H1 (cell line): ENCODE measurements around the gene ASIP. TPM values are rescaled to one million over a fixed set of nuclear protein-coding genes. Genes with fewer than 3 reads are reported as not detected.

Source experiments
- CTCF ChIA-PET: fragments of 300-600 bp; sonication (Branson Sonifier 250); formaldehyde crosslinking; loops from one replicate; lab custom pipeline; 2021; ENCODE audit not compliant: partially characterized antibody; lab: Charles Lee
- POLR2A ChIA-PET: fragments of 300-600 bp; sonication (Branson Sonifier 250); formaldehyde crosslinking; loops from one replicate; lab custom pipeline; 2021; ENCODE audit warnings: inconsistent platforms; ENCODE audit not compliant: partially characterized antibody; lab: Charles Lee
- DNase-seq, 2 experiments: peaks; one replicate each; pipeline versions ENCODE4 v3.0.0 to v3.0.0-alpha.2; 2010 to 2022; ENCODE audit warnings: low spot score in 2 of 2, low read depth in 1 of 2, mixed read lengths in 1 of 2
- FAIRE-seq: peaks from 2 replicates; lab custom pipeline; 2011; peaks lifted over from hg19 to GRCh38; lab: Jason Lieb, UNC
- H2AFZ ChIP-seq: 2 replicates; pipeline ENCODE4 v1.8.1; 2012; ENCODE audit warnings: low read length, inconsistent platforms
- H2AK5ac ChIP-seq: 2 replicates; pipeline ENCODE4 v1.6.1; 2013; ENCODE audit warnings: low read depth, low read length
- H2BK120ac ChIP-seq: replicated peaks from 2 replicates; pipeline ENCODE3; 2013; ENCODE audit warnings: low read depth, low read length, inconsistent platforms
- H2BK12ac ChIP-seq: 2 replicates; pipeline ENCODE4 v1.6.1; 2013; ENCODE audit warnings: low read depth, low read length
- H2BK15ac ChIP-seq: 2 replicates; pipeline ENCODE4 v1.6.1; 2013; ENCODE audit warnings: low read length
- H2BK20ac ChIP-seq: 2 replicates; pipeline ENCODE4 v1.6.1; 2013; ENCODE audit warnings: low read length
- H2BK5ac ChIP-seq: 2 replicates; pipeline ENCODE4 v1.6.1; 2013; ENCODE audit warnings: low read depth, low read length
- H3K14ac ChIP-seq: 2 replicates; pipeline ENCODE4 v1.6.1; 2013; ENCODE audit warnings: inconsistent platforms; ENCODE audit not compliant: insufficient read length
- H3K18ac ChIP-seq: 2 replicates; pipeline ENCODE4 v1.6.1; 2013; ENCODE audit warnings: low read length; ENCODE audit errors: extremely low read depth
- H3K23ac ChIP-seq: 2 replicates; pipeline ENCODE4 v1.6.1; 2013; ENCODE audit warnings: inconsistent platforms; ENCODE audit not compliant: insufficient read length
- H3K23me2 ChIP-seq: 2 replicates; pipeline ENCODE4 v1.6.1; 2013; ENCODE audit warnings: low read depth, low read length
- H3K27ac ChIP-seq: 2 replicates; pipeline ENCODE4 v1.6.1; 2011; ENCODE audit warnings: low read depth, low read length, inconsistent platforms
- H3K27me3 ChIP-seq, 4 experiments: replicated peaks in 1 of 4; 1 replicate in 1 of 4; 2 replicates in 3 of 4; pipeline versions ENCODE4 v1.6.1 to v1.8.1; 2011 to 2013; ENCODE audit warnings: low read length in 3 of 4, mild to moderate bottlenecking in 3 of 4, inconsistent platforms in 2 of 4, mixed read lengths in 2 of 4, moderate library complexity in 1 of 4; ENCODE audit not compliant: control insufficient read depth in 3 of 4, insufficient read depth in 3 of 4; ENCODE audit errors: extremely low read depth in 1 of 4
- H3K36me3 ChIP-seq, 4 experiments: 2 replicates each; pipeline versions ENCODE4 v1.6.1 to v1.8.1; 2011 to 2013; ENCODE audit warnings: mild to moderate bottlenecking in 4 of 4, low read length in 3 of 4, moderate library complexity in 2 of 4, control low read depth in 1 of 4, inconsistent platforms in 1 of 4; ENCODE audit not compliant: insufficient read depth in 4 of 4, control insufficient read depth in 2 of 4
- H3K4ac ChIP-seq: replicated peaks from 2 replicates; pipeline ENCODE3; 2013; ENCODE audit warnings: low read length, low read depth, mixed read lengths, inconsistent platforms; ENCODE audit not compliant: insufficient read length
- H3K4me1 ChIP-seq, 4 experiments: replicated peaks in 1 of 4; 1 replicate in 1 of 4; 2 replicates in 3 of 4; pipeline versions ENCODE4 v1.6.1 to v1.8.1; 2011 to 2013; ENCODE audit warnings: low read length in 3 of 4, inconsistent platforms in 2 of 4, mixed read lengths in 1 of 4; ENCODE audit not compliant: insufficient read depth in 4 of 4, control insufficient read depth in 3 of 4
- H3K4me2 ChIP-seq, 2 experiments: 2 replicates each; pipeline versions ENCODE4 v1.6.1 to v1.8.1; 2011 to 2013; ENCODE audit warnings: low read depth in 2 of 2, low read length in 2 of 2, control low read depth in 1 of 2, inconsistent platforms in 1 of 2, mild to moderate bottlenecking in 1 of 2; ENCODE audit not compliant: insufficient read depth in 1 of 2
- H3K4me3 ChIP-seq, 4 experiments: fragments of 200-600, 300-600 bp in 1 of 4; sonication (generic), shearing (Covaris generic), sonication (Bioruptor Twin) in 1 of 4; 2 replicates each; pipeline versions ENCODE4 v1.5.1 to v1.8.1; 2011 to 2016; ENCODE audit warnings: low read length in 4 of 4, low read depth in 3 of 4, control low read depth in 2 of 4, inconsistent platforms in 2 of 4, mild to moderate bottlenecking in 2 of 4, mixed read lengths in 1 of 4, moderate library complexity in 1 of 4; ENCODE audit not compliant: insufficient read depth in 2 of 4; ENCODE audit errors: extremely low read depth in 1 of 4
- H3K56ac ChIP-seq: replicated peaks from 2 replicates; pipeline ENCODE3; 2013; ENCODE audit warnings: low read depth, mild to moderate bottlenecking, mixed read lengths, low read length, inconsistent platforms; ENCODE audit not compliant: insufficient read length
- H3K79me1 ChIP-seq: 2 replicates; pipeline ENCODE4 v1.6.1; 2013; ENCODE audit warnings: low read depth, low read length, control low read depth
- H3K79me2 ChIP-seq, 2 experiments: 2 replicates each; pipeline versions ENCODE4 v1.6.1 to v1.8.1; 2012 to 2013; ENCODE audit warnings: low read length in 2 of 2, mild to moderate bottlenecking in 2 of 2, inconsistent platforms in 1 of 2; ENCODE audit not compliant: insufficient read depth in 2 of 2, control insufficient read depth in 1 of 2
- H3K9ac ChIP-seq, 4 experiments: replicated peaks in 1 of 4; 1 replicate in 1 of 4; 2 replicates in 3 of 4; pipeline versions ENCODE4 v1.6.1 to v1.8.1; 2011 to 2013; ENCODE audit warnings: low read depth in 3 of 4, low read length in 3 of 4, control low read depth in 2 of 4, mild to moderate bottlenecking in 2 of 4, moderate library complexity in 2 of 4, inconsistent platforms in 1 of 4; ENCODE audit errors: extremely low read depth in 1 of 4
- H3K9me3 ChIP-seq, 2 experiments: 2 replicates each; pipeline versions ENCODE4 v1.6.1 to v1.8.1; 2012 to 2013; ENCODE audit warnings: mild to moderate bottlenecking in 2 of 2, moderate library complexity in 2 of 2, control low read depth in 1 of 2, inconsistent platforms in 1 of 2, low read depth in 1 of 2, low read length in 1 of 2, mixed read lengths in 1 of 2; ENCODE audit not compliant: insufficient read depth in 2 of 2
- H4K20me1 ChIP-seq, 2 experiments: replicated peaks in 1 of 2; 2 replicates each; pipeline versions ENCODE3 to v1.8.1; 2011 to 2013; ENCODE audit warnings: inconsistent platforms in 2 of 2, low read length in 2 of 2, mild to moderate bottlenecking in 1 of 2; ENCODE audit not compliant: insufficient read depth in 2 of 2, control insufficient read depth in 1 of 2
- H4K5ac ChIP-seq: 2 replicates; pipeline ENCODE4 v1.6.1; 2013; ENCODE audit warnings: low read length, low read depth, mixed read lengths, inconsistent platforms; ENCODE audit not compliant: insufficient read length
- H4K8ac ChIP-seq: 2 replicates; pipeline ENCODE4 v1.8.0; 2013; ENCODE audit warnings: mild to moderate bottlenecking, moderate library complexity, low read length, inconsistent platforms; ENCODE audit not compliant: insufficient read depth; ENCODE audit errors: extremely low read depth
- H4K91ac ChIP-seq: replicated peaks from 2 replicates; pipeline ENCODE3; 2013; ENCODE audit warnings: low read length, mixed read lengths, inconsistent platforms; ENCODE audit not compliant: insufficient read length
- CEBPB ChIP-seq: IDR thresholded peaks from 2 replicates; pipeline ENCODE4 v1.6.1; 2012; ENCODE audit warnings: low read depth, low read length
- CREB1 ChIP-seq: IDR thresholded peaks from 2 replicates; pipeline ENCODE4 v1.6.1; 2012; ENCODE audit warnings: inconsistent platforms
- KDM1A ChIP-seq: fragments of 200-600, 300-600 bp; sonication (generic); IDR thresholded peaks from 2 replicates; pipeline ENCODE4 v1.7.1; 2016; ENCODE audit warnings: mild to moderate bottlenecking, low read length, borderline replicate concordance
- KDM5A ChIP-seq: fragments of 200-600 bp; IDR thresholded peaks from 2 replicates; pipeline ENCODE4 v1.7.1; 2012; ENCODE audit warnings: mild to moderate bottlenecking, low read length, inconsistent platforms, mixed read lengths
- SUZ12 ChIP-seq: fragments of 200-600 bp; sonication (generic); IDR thresholded peaks from 2 replicates; pipeline ENCODE4 v1.6.1; 2012; ENCODE audit warnings: mild to moderate bottlenecking, inconsistent platforms, low read length, moderate library complexity, mixed read lengths
- WGBS, 2 experiments: shearing (Covaris generic) in 1 of 2; methylation state at CpG; one replicate each; pipeline versions ENCODE4 v1.1.6 to v1.1.7; 2013 to 2015; ENCODE audit warnings: low lambda C conversion rate in 2 of 2, mixed read lengths in 2 of 2, inconsistent platforms in 1 of 2, low coverage in 1 of 2, missing lambda C conversion rate in 1 of 2; ENCODE audit not compliant: insufficient replicate concordance in 2 of 2, insufficient coverage in 1 of 2, insufficient read length in 1 of 2; ENCODE audit errors: extremely low coverage in 1 of 2, missing lambda C conversion rate in 1 of 2; 5-methylcytosine and 5-hydroxymethylcytosine counted together
- polyA plus RNA-seq, 7 experiments: library from polyadenylated mRNA; depleted of rRNA in 3 of 7; stranded (reverse) in 5 of 7; unstranded in 2 of 7; fragments of >200 nt in 5 of 7; fragments of 200-250 nt in 2 of 7; gene quantifications; 1 replicate in 5 of 7; 2 replicates in 1 of 7; 4 replicates in 1 of 7; pipeline versions ENCODE4 v1.2.1 to v1.2.3, GENCODE V29; 2011 to 2013; ENCODE audit warnings: missing spikeins in 2 of 7, mixed read lengths in 2 of 7
- total RNA-seq: library from RNA; stranded (reverse); fragmentation: NEBNext Ultra II Directional; extraction: Animal tissue kit (Norgen Biotek cat#: 25700); gene quantifications from 2 replicates; pipeline ENCODE4 v1.2.1, GENCODE V29; 2021
- TF ChIP-seq, protein P1 (sequence below), 3 experiments: IDR thresholded peaks; 1 replicate in 2 of 3; 2 replicates in 1 of 3; pipeline versions ENCODE4 v1.5.1 to v1.6.1; 2011; ENCODE audit warnings: low read length in 3 of 3, mild to moderate bottlenecking in 3 of 3, inconsistent platforms in 2 of 3, low read depth in 1 of 3, moderate library complexity in 1 of 3; ENCODE audit not compliant: insufficient read depth in 1 of 3; ENCODE audit errors: control extremely low read depth in 1 of 3

The ASIP gene
- total and polyA plus RNA-seq, 2 of the 8 experiments (the other 6 are each of a cell fraction or from before 2014, with no cell fraction given): not detected

DNA sequence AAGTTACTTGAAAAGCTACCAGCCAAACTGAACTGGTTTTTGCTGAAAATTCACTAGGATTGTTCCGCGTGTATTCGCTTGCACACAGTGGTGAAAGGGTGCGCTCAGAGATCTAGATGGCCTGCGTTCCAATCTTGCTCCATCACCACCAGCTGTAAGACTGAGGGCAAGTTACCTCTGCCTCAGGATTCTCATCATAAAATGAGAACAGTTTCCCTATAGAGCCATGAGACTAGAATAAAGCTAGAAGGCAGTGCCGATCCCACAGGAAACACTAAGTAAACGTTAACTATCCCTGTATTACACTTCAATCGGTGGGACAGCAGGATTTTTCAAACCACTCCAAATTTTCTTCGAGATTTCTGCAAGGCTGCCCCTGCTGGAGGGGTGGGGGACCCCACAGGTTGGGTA, 61.1 kb downstream of the ASIP start:
- POLR2A ChIA-PET: interaction anchor here (0.6 to 4.3 kb wide), 40 partner anchors 8 to 405 kb away, joined by 3 to 29 read pairs (median 4); partner anchors contain the start of genes DYNLRB1, ITCH and TP53INP2
- Histone ChIP-seq H3K23me2 (peaks cover 4% of the 10 kb centered on the region; the same call in 1 of the 2 replicates), H3K27me3 (no peaks in the 10 kb centered on the region), H2BK20ac (no peak overlapping the region), H2BK5ac (peak overlapping the region; percentile 68), H4K20me1 (peaks cover 15 to 23% of the 10 kb centered on the region in 2 experiments), H2BK12ac (no peak overlapping the region), H2BK120ac (peak overlapping the region; percentile 10), H4K91ac (no peak overlapping the region), H3K27ac (peak overlapping the region; percentile 92), H2BK15ac (no peak overlapping the region), H3K79me1 (peaks cover 13% of the 10 kb centered on the region), H3K79me2 (peaks cover 19 to 50% of the 10 kb centered on the region in 2 experiments), H3K4me1 (peaks cover 3 to 9% (median 7%) of the 10 kb centered on the region in 4 experiments; a peak in 6 of 7 replicates), H3K4me2 (peak overlapping the region; percentile 86 to 94), H3K56ac (no peak overlapping the region), H3K14ac (no peak overlapping the region), H3K9me3 (no peaks in the 10 kb centered on the region), H3K4me3 (peak overlapping the region; percentile 69 to 94 (median 86)), H4K8ac (peak overlapping the region; percentile 93; the same call in 1 of the 2 replicates), H2AFZ (no peak overlapping the region), H3K23ac (no peak overlapping the region), H3K18ac (peak overlapping the region; percentile 71; the same call in 1 of the 2 replicates), H3K36me3 (peaks cover 0 to 4% (median 0%) of the 10 kb centered on the region in 4 experiments; a peak in 4 of 8 replicates), H2AK5ac (peak overlapping the region; percentile 94), H3K9ac (peak overlapping the region; percentile 71 to 98 (median 92)), H4K5ac (peak overlapping the region; percentile 51), H3K4ac (peak overlapping the region; percentile 82)
- no peak for TF ChIP-seq SUZ12
- 0 out of 2 replicates have a peak, but pooled peaks have one; percentile 38 for TF ChIP-seq KDM5A
- TF ChIP-seq, protein P1, sequence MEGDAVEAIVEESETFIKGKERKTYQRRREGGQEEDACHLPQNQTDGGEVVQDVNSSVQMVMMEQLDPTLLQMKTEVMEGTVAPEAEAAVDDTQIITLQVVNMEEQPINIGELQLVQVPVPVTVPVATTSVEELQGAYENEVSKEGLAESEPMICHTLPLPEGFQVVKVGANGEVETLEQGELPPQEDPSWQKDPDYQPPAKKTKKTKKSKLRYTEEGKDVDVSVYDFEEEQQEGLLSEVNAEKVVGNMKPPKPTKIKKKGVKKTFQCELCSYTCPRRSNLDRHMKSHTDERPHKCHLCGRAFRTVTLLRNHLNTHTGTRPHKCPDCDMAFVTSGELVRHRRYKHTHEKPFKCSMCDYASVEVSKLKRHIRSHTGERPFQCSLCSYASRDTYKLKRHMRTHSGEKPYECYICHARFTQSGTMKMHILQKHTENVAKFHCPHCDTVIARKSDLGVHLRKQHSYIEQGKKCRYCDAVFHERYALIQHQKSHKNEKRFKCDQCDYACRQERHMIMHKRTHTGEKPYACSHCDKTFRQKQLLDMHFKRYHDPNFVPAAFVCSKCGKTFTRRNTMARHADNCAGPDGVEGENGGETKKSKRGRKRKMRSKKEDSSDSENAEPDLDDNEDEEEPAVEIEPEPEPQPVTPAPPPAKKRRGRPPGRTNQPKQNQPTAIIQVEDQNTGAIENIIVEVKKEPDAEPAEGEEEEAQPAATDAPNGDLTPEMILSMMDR (IDR thresholded peaks at IDR 0.05; ENCODE audit: control extremely low read depth in 1 of 3, insufficient read depth in 1 of 3, low read depth in 1 of 3, low read length in 3 of 3): peak in 2 of 3 experiments; percentile 24 to 37; a peak in 2 of 4 replicates
- TF ChIP-seq CREB1: no peak
- no peak for TF ChIP-seq KDM1A
- TF ChIP-seq CEBPB: peak; percentile 56
- no peak for FAIRE-seq
- 37% methylated on average over 9 of the region's 9 CpGs; no CpG with 5 or more reads in 1 of the 2 experiments for WGBS, 2 experiments
- CTCF ChIA-PET: interaction anchor here (0.7 to 2.8 kb wide), 5 partner anchors 10 to 220 kb away, joined by 4 to 18 read pairs (median 4); no protein-coding TSS in a partner anchor
- DNase-seq: no peak
